Smooth muscle cell (in vitro differentiated cells): ENCODE measurements around the gene CARD6. TPM values are rescaled to one million over a fixed set of nuclear protein-coding genes. Genes with fewer than 3 reads are reported as not detected.

Experiments used
- DNase-seq: peaks from one replicate; lab custom pipeline; 2025; ENCODE audit not compliant: unreplicated experiment; lab: John Stamatoyannopoulos, UW
- H2AFZ ChIP-seq: fragments of 200-600 bp; sonication (generic); 2 replicates; pipeline ENCODE4 v1.6.0; 2016; ENCODE audit warnings: antibody characterized with exemption, low read depth, mild to moderate bottlenecking
- H3F3A ChIP-seq: fragments of 200-600 bp; sonication (generic); 2 replicates; pipeline ENCODE4 v1.6.0; 2017; ENCODE audit warnings: antibody characterized with exemption, low read depth
- H3K27ac ChIP-seq: fragments of 200-600 bp; sonication (generic); 2 replicates; pipeline ENCODE4 v1.5.1; 2016; ENCODE audit warnings: low read depth, mild to moderate bottlenecking
- H3K27me3 ChIP-seq: fragments of 200-600 bp; sonication (generic); 2 replicates; pipeline ENCODE4 v1.6.1; 2016; ENCODE audit warnings: low read depth, mild to moderate bottlenecking
- H3K36me3 ChIP-seq: fragments of 200-600 bp; sonication (generic); 2 replicates; pipeline ENCODE4 v1.5.1; 2016; ENCODE audit warnings: low read depth
- H3K4me1 ChIP-seq: fragments of 200-600 bp; sonication (generic); 2 replicates; pipeline ENCODE4 v1.5.1; 2016; ENCODE audit warnings: low read depth
- H3K4me2 ChIP-seq: fragments of 200-600 bp; sonication (generic); 2 replicates; pipeline ENCODE4 v1.6.0; 2016; ENCODE audit warnings: mild to moderate bottlenecking
- H3K4me3 ChIP-seq: fragments of 200-600 bp; sonication (generic); 2 replicates; pipeline ENCODE4 v1.5.1; 2016; ENCODE audit warnings: mild to moderate bottlenecking
- H3K79me2 ChIP-seq: fragments of 200-600 bp; sonication (generic); 2 replicates; pipeline ENCODE4 v1.6.0; 2016; ENCODE audit warnings: low read depth, mild to moderate bottlenecking
- H3K9ac ChIP-seq: fragments of 200-600 bp; sonication (generic); 2 replicates; pipeline ENCODE4 v1.6.0; 2016; ENCODE audit warnings: low read depth
- H3K9me3 ChIP-seq: fragments of 200-600 bp; sonication (generic); replicated peaks from 2 replicates; pipeline ENCODE4 v1.5.1; 2016; ENCODE audit warnings: low read depth
- H4K20me1 ChIP-seq: fragments of 200-600 bp; sonication (generic); 2 replicates; pipeline ENCODE4 v1.6.0; 2016; ENCODE audit warnings: low read depth
- WGBS: methylation state at CpG from one replicate; pipeline ENCODE4 v1.1.7; 2016; ENCODE audit warnings: low lambda C conversion rate; 5-methylcytosine and 5-hydroxymethylcytosine counted together
- polyA plus RNA-seq: library from polyadenylated mRNA; unstranded; fragments of >200 nt; fragmentation: Nextera tagmentation; extraction: Ambion mirVana; gene quantifications from 2 replicates; pipeline ENCODE4 v1.2.1, GENCODE V29; 2016
- total RNA-seq: library from RNA; depleted of rRNA; stranded (reverse); fragments of >200 nt; gene quantifications from 2 replicates; pipeline ENCODE4 v1.2.3, GENCODE V29; 2014
- TF ChIP-seq, protein P1 (sequence below): fragments of 200-600 bp; sonication (generic); IDR thresholded peaks from 2 replicates; pipeline ENCODE4 v1.5.1; 2017; ENCODE audit warnings: borderline replicate concordance, mild to moderate bottlenecking, antibody characterized with exemption; ENCODE audit not compliant: insufficient read depth, poor library complexity, severe bottlenecking

The CARD6 gene
- total and polyA plus RNA-seq, 2 experiments from 2014 or later, result 0.43 to 0.99 TPM

DNA sequence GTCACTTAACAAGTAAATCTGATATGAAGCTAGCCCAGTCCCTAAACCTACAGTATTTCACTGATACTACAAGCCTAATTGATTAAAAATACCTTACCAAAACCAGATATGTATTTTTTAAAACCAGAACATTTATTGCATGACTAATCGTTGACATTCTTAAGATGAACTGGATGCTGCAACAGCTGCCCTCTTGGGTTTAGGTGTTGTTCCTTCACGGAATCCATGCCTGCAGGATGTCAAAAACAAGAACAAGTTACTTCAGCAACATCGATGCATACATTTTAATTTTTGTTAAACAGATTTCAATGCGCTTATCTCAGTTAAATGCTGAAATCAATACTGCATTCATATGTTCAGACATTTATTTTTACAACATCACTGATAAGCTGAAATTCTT is 8.8 kb upstream of the CARD6 start:
- no peak for DNase-seq
- H3K79me2 ChIP-seq, result peaks cover 36% of the 10 kb centered on the region
- peak overlapping the region; percentile 91 for H3K27ac ChIP-seq
- TF ChIP-seq, protein P1, sequence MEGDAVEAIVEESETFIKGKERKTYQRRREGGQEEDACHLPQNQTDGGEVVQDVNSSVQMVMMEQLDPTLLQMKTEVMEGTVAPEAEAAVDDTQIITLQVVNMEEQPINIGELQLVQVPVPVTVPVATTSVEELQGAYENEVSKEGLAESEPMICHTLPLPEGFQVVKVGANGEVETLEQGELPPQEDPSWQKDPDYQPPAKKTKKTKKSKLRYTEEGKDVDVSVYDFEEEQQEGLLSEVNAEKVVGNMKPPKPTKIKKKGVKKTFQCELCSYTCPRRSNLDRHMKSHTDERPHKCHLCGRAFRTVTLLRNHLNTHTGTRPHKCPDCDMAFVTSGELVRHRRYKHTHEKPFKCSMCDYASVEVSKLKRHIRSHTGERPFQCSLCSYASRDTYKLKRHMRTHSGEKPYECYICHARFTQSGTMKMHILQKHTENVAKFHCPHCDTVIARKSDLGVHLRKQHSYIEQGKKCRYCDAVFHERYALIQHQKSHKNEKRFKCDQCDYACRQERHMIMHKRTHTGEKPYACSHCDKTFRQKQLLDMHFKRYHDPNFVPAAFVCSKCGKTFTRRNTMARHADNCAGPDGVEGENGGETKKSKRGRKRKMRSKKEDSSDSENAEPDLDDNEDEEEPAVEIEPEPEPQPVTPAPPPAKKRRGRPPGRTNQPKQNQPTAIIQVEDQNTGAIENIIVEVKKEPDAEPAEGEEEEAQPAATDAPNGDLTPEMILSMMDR, result no peak
- no peak overlapping the region for H3K9ac ChIP-seq
- peaks cover 22% of the 10 kb centered on the region for H3K36me3 ChIP-seq
- H3K27me3 ChIP-seq, result no peaks in the 10 kb centered on the region
- no peak overlapping the region for H2AFZ ChIP-seq
- H3F3A ChIP-seq, result peaks cover 25% of the 10 kb centered on the region
- H3K4me1 ChIP-seq, result peaks cover 25% of the 10 kb centered on the region
- no peaks in the 10 kb centered on the region for H3K9me3 ChIP-seq
- peak overlapping the region; percentile 97 for H3K4me3 ChIP-seq
- peak overlapping the region; percentile 99 for H3K4me2 ChIP-seq
- peaks cover 73% of the 10 kb centered on the region for H4K20me1 ChIP-seq
- 84% methylated on average over 4 of the region's 4 CpGs for WGBS

DNA sequence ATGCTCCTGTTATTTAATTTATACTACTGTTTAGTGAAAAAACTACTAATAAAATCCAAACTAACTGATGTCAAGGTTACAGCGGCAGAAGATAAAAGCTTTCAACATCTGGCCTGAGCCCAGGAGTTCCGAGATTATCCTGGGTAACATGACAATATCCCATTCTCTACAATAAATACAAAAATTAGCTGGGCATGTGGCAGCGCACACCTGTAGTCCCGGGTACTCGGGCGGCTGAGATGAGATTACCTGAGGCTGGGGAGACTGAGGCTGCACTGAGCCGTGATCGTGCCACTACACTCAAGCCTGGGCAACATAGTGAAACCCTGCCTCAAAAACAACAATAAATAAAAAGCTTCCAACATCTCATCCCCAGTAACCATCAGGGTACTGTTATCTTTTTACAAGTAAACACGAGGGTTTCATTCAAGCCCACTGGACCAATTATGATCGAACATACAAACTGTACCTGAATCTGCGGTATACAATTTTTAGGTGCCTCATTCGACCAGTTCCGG is 7.4 kb upstream of the CARD6 start:
- peak overlapping the region; percentile 91 for H3K27ac ChIP-seq
- peak overlapping the region; percentile 97 for H3K9ac ChIP-seq
- H3K79me2 ChIP-seq, result peaks cover 36% of the 10 kb centered on the region
- H3K36me3 ChIP-seq, result peaks cover 13% of the 10 kb centered on the region
- H3K4me1 ChIP-seq, result peaks cover 25% of the 10 kb centered on the region
- TF ChIP-seq, protein P1, result no peak
- no peaks in the 10 kb centered on the region for H3K9me3 ChIP-seq
- no peaks in the 10 kb centered on the region for H3K27me3 ChIP-seq
- no peak for DNase-seq
- no peak overlapping the region for H2AFZ ChIP-seq
- H3K4me2 ChIP-seq, result peak overlapping the region; percentile 99
- peaks cover 23% of the 10 kb centered on the region for H3F3A ChIP-seq
- peaks cover 59% of the 10 kb centered on the region for H4K20me1 ChIP-seq
- 24% methylated on average over 13 of the region's 13 CpGs for WGBS
- peak overlapping the region; percentile 97 for H3K4me3 ChIP-seq

DNA sequence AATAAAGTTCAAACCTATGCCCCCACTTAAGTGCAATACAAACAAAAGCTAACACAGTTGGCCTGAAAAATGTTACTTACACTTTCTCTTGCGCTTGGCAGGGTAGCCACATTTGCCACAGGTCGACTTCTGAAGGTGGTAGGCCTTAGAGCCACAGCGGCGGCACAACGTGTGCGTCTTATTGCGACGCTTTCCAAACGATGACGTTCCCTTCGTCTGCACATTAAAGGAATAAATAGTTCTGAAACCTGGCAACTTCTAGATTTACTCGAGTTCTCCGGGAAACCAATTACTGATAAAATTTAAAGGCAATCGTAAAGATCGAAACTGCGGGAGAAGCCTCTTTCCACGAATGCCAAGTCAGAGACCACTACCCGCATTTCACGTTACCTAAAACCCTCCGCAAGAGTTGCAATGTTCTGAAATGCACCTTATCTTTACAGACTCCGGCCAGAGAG is 6.7 kb upstream of the CARD6 start:
- peak overlapping the region; percentile 86 for H2AFZ ChIP-seq
- H4K20me1 ChIP-seq, result peaks cover 52% of the 10 kb centered on the region
- 1% methylated on average over 21 of the region's 21 CpGs for WGBS
- TF ChIP-seq, protein P1, result no peak
- peaks cover 36% of the 10 kb centered on the region for H3K79me2 ChIP-seq
- H3K9me3 ChIP-seq, result no peaks in the 10 kb centered on the region
- peaks cover 23% of the 10 kb centered on the region for H3F3A ChIP-seq
- H3K27me3 ChIP-seq, result no peaks in the 10 kb centered on the region
- peak overlapping the region; percentile 97 for H3K9ac ChIP-seq
- no peak for DNase-seq
- H3K36me3 ChIP-seq, result peaks cover 13% of the 10 kb centered on the region
- peak overlapping the region; percentile 99 for H3K4me2 ChIP-seq
- H3K27ac ChIP-seq, result peak overlapping the region; percentile 91
- H3K4me3 ChIP-seq, result peak overlapping the region; percentile 97
- H3K4me1 ChIP-seq, result peaks cover 25% of the 10 kb centered on the region
